NK-92 treated with Interleukin-12 subunit alpha and Interleukin-12 subunit beta, amount 100 ng/mL, for 24 hours (cell line): ENCODE data around the gene PCDHGA12.
"Not testable (repeated sequence)": the region's sequence is repeated elsewhere in the genome, so short reads cannot be mapped to it uniquely, and the experiment has no call there.

Source experiments
- DNase-seq: peaks from one replicate; lab custom pipeline; 2025; lab: John Stamatoyannopoulos, UW

The PCDHGA12 gene

DNA sequence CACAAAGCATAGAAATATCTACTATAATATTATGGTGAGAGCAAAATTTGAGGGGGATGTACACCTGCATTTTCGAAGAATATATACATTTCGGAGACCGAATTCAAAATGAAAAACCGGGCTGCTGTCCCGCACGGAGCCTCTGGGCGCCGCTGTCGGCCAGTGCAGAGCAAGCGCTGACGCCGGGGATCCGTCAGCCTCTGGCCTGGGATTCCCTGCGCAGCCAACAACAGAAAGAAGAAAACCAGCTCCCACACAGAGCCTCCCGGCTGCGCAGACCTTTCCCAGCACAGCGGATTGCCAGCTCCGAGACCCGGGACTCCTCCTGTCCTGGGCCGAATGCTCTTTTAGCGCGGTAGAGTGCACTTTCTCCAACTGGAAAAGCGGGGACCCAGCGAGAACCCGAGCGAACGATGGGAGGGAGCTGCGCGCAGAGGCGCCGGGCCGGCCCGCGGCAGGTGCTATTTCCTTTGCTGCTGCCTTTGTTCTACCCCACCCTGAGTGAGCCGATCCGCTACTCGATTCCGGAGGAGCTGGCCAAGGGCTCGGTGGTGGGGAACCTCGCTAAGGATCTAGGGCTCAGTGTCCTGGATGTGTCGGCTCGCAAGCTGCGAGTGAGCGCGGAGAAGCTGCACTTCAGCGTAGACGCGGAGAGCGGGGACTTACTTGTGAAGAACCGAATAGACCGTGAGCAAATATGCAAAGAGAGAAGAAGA is 22.4 kb upstream of the PCDHGA12 start, which contains the start of gene PCDHGB6:
PCDHGB6 (plus strand) TSS at position 232 of the 716 bp plus-strand sequence; CDS start at position 414, 182 bp downstream.
- not testable (repeated sequence) for DNase-seq

DNA sequence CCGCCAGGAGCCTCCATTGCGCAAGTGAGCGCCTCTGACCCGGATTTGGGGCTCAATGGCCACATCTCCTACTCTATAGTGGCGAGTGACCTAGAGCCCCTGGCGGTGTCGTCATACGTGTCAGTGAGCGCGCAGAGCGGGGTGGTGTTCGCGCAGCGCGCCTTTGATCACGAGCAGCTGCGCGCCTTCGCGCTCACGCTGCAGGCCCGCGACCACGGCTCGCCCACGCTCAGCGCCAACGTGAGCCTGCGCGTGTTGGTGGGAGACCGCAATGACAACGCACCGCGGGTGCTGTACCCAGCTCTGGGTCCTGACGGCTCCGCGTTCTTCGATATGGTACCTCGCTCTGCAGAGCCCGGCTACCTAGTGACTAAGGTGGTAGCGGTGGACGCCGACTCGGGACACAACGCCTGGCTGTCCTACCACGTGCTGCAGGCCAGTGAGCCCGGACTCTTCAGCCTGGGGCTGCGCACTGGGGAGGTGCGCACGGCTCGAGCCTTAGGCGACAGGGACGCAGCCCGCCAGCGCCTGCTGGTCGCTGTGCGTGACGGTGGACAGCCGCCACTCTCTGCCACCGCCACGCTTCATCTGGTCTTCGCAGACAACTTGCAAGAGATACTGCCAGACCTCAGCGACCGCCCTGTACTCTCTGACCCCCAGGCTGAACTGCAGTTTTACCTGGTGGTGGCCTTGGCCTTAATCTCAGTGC is 20.6 kb upstream of the PCDHGA12 start:
- no peak for DNase-seq

GRCh38 chr5:141411575-141411974 is 18.7 kb upstream of the PCDHGA12 start:
- DNase-seq = no peak

- no peak for DNase-seq
Measured at GRCh38 chr5:141412854-141413539, 17.3 kb upstream of the PCDHGA12 start, which contains the start of gene PCDHGA10. PCDHGA10 (plus strand) TSS chr5:141412987; CDS start chr5:141413176, 189 bp downstream.

DNA sequence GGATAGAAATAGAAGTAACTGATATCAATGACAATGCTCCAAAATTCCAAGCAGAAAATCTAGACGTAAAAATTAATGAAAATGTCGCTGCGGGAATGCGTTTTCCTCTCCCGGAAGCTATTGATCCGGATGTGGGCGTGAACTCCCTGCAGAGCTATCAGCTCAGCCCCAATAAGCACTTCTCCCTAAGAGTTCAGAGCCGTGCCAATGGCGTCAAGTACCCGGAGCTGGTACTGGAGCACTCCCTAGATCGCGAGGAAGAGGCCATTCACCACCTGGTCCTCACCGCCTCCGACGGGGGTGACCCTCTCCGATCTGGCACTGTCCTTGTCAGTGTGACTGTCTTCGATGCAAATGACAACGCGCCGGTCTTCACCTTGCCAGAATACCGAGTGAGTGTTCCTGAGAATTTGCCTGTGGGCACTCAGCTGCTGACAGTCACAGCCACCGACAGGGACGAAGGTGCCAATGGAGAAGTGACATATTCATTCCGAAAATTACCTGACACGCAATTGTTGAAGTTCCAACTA is 16.7 kb upstream of the PCDHGA12 start:
- no peak for DNase-seq

DNA sequence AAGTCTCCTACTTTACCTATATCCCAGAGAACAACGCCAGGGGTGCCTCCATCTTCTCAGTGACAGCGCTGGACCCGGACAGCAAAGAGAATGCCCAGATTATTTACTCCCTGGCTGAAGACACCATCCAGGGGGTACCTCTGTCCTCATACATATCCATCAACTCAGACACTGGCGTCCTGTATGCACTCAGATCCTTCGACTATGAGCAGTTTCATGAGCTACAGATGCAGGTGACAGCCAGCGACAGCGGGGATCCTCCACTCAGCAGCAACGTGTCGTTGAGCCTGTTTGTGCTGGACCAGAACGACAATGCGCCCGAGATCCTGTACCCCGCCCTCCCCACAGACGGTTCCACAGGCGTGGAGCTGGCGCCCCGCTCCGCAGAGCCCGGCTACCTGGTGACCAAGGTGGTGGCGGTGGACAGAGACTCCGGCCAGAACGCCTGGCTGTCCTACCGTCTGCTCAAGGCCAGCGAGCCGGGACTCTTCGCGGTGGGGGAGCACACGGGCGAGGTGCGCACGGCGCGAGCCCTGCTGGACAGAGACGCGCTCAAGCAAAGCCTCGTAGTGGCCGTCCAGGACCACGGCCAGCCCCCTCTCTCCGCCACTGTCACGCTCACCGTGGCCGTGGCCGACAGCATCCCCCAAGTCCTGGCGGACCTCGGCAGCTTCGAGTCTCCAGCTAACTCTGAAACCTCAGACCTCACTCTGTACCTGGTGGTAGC is 15.6 kb upstream of the PCDHGA12 start:
- not testable (repeated sequence) for DNase-seq

GRCh38 chr5:141415275-141415618 is 15.1 kb upstream of the PCDHGA12 start:
- not testable (repeated sequence) for DNase-seq

- DNase-seq = not testable (repeated sequence)
Measured at GRCh38 chr5:141417494-141418172, 12.7 kb upstream of the PCDHGA12 start, which contains the start of gene PCDHGB7. PCDHGB7 (plus strand) TSS chr5:141417677; CDS start chr5:141417860, 183 bp downstream.

GRCh38 chr5:141419074-141419880 is 11.0 kb upstream of the PCDHGA12 start:
- DNase-seq = no peak

DNA sequence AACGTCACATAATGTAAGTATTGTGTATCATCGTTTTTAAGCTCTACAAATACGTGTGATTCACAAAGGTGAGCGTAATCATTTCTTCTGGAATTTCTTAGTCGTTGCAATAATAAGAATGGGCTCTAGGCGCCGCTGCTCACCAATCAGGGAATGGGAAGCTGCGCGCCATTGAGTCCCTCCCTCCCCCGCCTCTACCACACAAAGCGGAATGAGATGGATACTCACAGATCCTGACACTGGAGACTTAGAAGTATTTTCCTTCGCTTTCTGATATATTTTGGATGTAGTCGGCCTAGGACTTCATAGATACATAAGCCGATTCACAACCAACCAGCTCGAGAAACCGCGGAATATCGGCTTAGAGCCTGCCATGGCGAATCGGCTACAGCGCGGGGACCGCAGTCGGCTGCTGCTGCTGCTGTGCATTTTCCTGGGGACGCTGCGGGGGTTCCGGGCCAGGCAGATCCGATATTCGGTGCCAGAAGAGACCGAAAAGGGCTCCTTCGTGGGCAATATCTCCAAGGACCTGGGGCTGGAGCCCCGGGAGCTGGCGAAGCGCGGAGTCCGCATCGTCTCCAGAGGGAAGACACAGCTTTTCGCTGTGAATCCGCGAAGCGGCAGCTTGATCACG is 9.3 kb upstream of the PCDHGA12 start, which contains the start of gene PCDHGA11:
PCDHGA11 (plus strand) TSS at position 197 of the 634 bp plus-strand sequence; CDS start at position 374, 177 bp downstream.
- DNase-seq = no peak

DNA sequence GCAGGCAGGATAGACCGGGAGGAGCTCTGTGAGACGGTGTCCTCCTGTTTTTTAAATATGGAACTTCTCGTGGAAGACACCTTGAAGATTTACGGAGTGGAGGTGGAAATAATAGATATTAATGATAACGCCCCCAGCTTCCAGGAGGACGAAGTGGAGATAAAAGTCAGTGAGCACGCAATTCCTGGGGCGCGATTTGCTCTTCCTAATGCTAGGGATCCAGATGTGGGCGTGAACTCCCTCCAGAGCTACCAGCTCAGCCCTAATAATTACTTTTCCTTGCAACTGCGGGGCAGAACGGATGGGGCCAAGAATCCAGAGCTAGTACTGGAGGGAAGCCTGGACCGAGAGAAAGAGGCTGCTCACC is 8.8 kb upstream of the PCDHGA12 start:
- DNase-seq = no peak

DNA sequence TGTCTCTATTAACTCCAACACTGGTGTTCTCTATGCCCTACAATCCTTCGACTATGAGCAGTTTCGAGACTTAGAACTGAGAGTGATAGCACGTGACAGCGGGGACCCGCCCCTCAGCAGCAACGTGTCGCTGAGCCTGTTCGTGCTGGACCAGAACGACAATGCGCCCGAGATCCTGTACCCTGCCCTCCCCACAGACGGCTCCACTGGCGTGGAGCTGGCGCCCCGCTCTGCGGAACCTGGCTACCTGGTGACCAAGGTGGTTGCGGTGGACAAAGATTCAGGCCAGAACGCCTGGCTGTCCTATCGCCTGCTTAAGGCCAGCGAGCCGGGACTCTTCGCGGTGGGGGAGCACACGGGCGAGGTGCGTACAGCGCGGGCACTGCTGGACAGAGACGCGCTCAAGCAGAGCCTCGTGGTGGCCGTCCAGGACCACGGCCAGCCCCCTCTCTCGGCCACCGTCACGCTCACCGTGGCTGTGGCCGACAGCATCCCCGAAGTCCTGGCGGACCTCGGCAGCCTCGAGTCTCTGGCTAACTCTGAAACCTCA is 7.5 kb upstream of the PCDHGA12 start:
- DNase-seq = no peak

DNA sequence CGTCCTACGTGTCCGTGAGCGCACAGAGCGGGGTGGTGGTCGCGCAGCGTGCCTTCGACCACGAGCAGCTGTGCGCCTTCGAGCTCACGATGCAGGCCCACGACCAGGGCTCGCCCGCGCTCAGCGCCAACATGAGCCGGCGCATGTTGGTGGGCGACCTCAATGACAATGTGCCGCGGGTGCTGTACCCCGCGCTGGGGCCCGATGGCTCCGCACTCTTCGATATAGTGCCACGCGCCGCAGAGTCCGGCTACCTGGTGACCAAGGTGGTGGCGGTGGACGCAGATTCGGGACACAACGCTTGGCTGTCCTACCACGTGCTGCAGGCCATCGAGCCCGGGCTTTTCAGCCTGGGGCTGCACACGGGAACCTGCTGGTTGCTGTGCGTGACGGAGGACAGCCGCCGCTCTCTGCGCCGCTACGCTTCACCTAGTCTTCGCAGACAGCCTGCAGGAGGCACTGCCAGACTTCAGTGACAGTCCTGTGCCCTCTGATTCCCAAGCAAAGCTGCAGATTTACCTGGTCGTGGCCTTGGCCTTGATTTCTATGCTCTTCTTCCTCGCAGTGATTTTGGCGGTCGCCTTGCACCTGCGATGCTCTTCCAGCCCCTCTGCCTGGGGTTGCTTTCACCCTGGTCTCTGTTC is 2.4 kb upstream of the PCDHGA12 start:
- no peak for DNase-seq

DNA sequence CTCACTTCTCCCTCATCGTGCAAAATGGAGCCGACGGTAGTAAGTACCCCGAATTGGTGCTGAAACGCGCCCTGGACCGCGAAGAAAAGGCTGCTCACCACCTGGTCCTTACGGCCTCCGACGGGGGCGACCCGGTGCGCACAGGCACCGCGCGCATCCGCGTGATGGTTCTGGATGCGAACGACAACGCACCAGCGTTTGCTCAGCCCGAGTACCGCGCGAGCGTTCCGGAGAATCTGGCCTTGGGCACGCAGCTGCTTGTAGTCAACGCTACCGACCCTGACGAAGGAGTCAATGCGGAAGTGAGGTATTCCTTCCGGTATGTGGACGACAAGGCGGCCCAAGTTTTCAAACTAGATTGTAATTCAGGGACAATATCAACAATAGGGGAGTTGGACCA is 979 bp downstream of the PCDHGA12 start:
- DNase-seq = no peak

DNA sequence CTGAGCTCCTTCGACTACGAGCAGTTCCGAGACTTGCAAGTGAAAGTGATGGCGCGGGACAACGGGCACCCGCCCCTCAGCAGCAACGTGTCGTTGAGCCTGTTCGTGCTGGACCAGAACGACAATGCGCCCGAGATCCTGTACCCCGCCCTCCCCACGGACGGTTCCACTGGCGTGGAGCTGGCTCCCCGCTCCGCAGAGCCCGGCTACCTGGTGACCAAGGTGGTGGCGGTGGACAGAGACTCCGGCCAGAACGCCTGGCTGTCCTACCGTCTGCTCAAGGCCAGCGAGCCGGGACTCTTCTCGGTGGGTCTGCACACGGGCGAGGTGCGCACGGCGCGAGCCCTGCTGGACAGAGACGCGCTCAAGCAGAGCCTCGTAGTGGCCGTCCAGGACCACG is 2.0 kb downstream of the PCDHGA12 start:
- not testable (repeated sequence) for DNase-seq

DNA sequence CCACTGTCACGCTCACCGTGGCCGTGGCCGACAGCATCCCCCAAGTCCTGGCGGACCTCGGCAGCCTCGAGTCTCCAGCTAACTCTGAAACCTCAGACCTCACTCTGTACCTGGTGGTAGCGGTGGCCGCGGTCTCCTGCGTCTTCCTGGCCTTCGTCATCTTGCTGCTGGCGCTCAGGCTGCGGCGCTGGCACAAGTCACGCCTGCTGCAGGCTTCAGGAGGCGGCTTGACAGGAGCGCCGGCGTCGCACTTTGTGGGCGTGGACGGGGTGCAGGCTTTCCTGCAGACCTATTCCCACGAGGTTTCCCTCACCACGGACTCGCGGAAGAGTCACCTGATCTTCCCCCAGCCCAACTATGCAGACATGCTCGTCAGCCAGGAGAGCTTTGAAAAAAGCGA is 2.4 kb downstream of the PCDHGA12 start:
- DNase-seq = not testable (repeated sequence)

- no peak for DNase-seq
Measured at GRCh38 chr5:141434006-141434405, 3.7 kb downstream of the PCDHGA12 start.

GRCh38 chr5:141437221-141437620 is 6.9 kb downstream of the PCDHGA12 start:
- DNase-seq = no peak
